HG02571 (cell line): ENCODE measurements around the gene ZNF529.

ENCODE experiments used
- ATAC-seq: cut with Tn5 transposase; IDR thresholded peaks from one replicate; pipeline ENCODE4 v1.9.1; 2021; ENCODE audit warnings: mild to moderate bottlenecking, moderate library complexity; ENCODE audit not compliant: unreplicated experiment

Gene ZNF529

DNA sequence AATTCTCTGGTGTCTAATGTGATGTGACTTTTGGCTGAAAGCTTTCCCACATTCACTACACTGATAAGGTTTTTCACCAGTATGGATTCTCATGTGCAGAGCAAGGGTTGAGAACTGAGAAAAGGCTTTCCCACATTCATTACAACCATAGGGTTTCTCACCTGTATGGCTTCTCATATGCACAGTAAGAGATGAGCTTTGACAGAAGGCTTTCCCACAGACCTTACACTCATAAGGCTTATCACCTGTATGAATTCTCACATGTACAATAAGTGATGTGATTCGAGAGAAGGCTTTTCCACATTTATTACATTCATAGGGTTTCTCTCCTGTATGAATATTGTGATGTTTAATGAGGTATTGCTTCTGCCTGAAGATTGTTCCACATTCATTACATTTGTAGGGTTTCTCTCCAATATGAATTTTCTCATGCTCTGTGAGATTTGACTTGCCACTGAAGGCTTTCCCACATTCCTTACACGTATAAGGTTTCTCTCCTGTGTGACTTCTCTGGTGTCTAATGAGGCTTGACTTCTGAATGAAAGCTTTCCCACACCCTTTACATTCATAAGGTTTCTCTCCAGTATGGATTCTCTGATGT, 59.0 kb downstream of the ZNF529 start:
- no peak for ATAC-seq

DNA sequence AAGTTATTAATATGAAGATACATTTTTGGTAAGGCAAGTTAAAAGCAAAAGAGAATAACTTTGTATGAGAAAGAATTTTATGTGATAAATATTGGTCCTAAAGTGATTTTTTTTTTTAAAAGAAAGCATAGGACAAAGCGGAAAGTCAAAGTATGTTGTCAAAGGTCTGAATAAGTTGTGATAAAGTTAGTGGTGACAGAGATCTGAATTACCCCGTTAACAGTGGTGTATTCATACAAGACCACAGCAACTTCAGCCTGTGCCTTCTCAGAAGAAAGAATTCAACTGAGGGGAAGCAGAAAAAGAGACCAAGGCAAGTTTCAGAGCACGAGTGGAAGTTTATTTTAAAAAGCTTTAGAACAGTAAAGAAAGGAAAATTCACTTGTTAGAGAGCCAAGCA, 64.8 kb downstream of the ZNF529 start:
- no peak for ATAC-seq

DNA sequence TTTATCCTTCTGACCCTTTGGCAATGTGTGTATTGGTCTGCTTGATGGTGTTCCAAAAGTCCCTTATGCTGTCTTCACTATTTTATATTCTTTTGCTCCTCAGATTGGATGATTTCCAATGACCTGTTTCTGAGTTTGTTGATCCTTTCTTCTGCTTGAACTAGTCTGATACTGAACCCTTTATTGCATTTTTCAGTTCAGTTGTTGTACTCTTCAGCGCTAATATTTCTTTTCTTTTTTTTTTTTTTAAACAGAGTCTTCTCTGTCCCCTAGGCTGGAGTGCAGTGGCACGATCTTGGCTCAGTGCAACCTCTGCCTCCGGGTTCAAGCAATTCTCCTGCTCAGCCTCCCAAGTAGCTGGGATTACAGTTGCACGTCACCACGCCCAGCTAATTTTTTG, 71.1 kb downstream of the ZNF529 start:
- no peak for ATAC-seq

DNA sequence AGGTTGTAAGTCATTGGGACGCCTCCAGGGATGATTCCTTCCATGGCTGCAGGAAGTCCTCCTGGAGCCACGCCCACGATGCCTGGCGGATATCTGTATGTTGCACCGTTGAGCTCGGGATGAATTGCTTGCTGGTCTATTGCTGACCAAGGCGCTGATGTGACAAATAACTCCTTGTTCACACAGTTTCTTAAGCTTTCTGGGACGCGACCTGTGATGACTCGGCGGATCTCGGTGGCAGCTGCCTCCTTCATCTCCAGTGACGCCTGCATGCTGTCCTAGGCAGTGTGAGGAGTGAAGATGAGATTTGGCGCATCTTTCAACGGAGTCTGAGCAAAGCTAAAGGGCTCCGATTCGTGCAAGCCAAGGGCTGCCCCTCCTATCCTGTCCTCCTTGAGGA, 76.1 kb downstream of the ZNF529 start:
- no peak for ATAC-seq
